HG03103 (cell line): ENCODE results near the gene DEDD.

ENCODE experiments used
- ATAC-seq: cut with Tn5 transposase; IDR thresholded peaks from one replicate; pipeline ENCODE4 v1.9.1; 2021; ENCODE audit warnings: low read depth; ENCODE audit not compliant: unreplicated experiment

Gene DEDD

GRCh38 chr1:161164901-161165610 lies 32.6 kb upstream of the DEDD start:
- no peak for ATAC-seq

- ATAC-seq, result no peak
These were observed 31.3 kb upstream of the DEDD start for GRCh38 chr1:161163793-161164192.

- ATAC-seq, result no peak
These were observed 30.3 kb upstream of the DEDD start for GRCh38 chr1:161162806-161163205.

GRCh38 chr1:161162052-161162451 lies 29.6 kb upstream of the DEDD start:
- no peak for ATAC-seq

- ATAC-seq, result no peak
These were observed 29.2 kb upstream of the DEDD start for GRCh38 chr1:161161652-161162051.

GRCh38 chr1:161160671-161161145 lies 28.2 kb upstream of the DEDD start:
- ATAC-seq, result no peak

- no peak for ATAC-seq
These were observed 27.4 kb upstream of the DEDD start for GRCh38 chr1:161159913-161160243.

GRCh38 chr1:161159087-161159912 lies 26.8 kb upstream of the DEDD start, which contains the start of gene USP21:
Gene USP21, plus strand, starts transcription at chr1:161159500. Its CDS starts 1,141 bp downstream, at chr1:161160641.
- ATAC-seq, result no peak

- no peak for ATAC-seq
These were observed 26.0 kb upstream of the DEDD start for GRCh38 chr1:161158316-161159010.

GRCh38 chr1:161157867-161158266 lies 25.4 kb upstream of the DEDD start:
- no peak for ATAC-seq

- peak; percentile 75 for ATAC-seq
These were observed 21.3 kb upstream of the DEDD start, which contains the start of gene UFC1 for GRCh38 chr1:161153682-161154337. Gene UFC1, plus strand, starts transcription at chr1:161153978. Its CDS starts 20 bp downstream, at chr1:161153998.

- ATAC-seq, result no peak
These were observed 20.7 kb upstream of the DEDD start for GRCh38 chr1:161153176-161153575.

GRCh38 chr1:161145832-161146231 lies 13.4 kb upstream of the DEDD start:
- no peak for ATAC-seq

GRCh38 chr1:161140755-161141400 lies 8.4 kb upstream of the DEDD start:
- no peak for ATAC-seq

GRCh38 chr1:161139766-161140165 lies 7.3 kb upstream of the DEDD start:
- ATAC-seq, result no peak

GRCh38 chr1:161138431-161138830 lies 6.0 kb upstream of the DEDD start:
- ATAC-seq, result no peak

GRCh38 chr1:161137881-161138280 lies 5.4 kb upstream of the DEDD start:
- ATAC-seq, result no peak

- no peak for ATAC-seq
These were observed 813 bp upstream of the DEDD start for GRCh38 chr1:161133220-161133740.

- no peak for ATAC-seq
These were observed 701 bp downstream of the DEDD start for GRCh38 chr1:161131523-161132409.
